Panc1 (cell line): ENCODE results near the gene VPS33B. TPM values are rescaled to one million over a fixed set of nuclear protein-coding genes. Genes with fewer than 3 reads are reported as not detected.
A peak's percentile ranks its signal among the peaks of the same experiment; 100 is the strongest.

Experiments
- ATAC-seq: fragments of 200-7000 bp; cut with Tn5 transposase; 2 replicates; pipeline ENCODE4 v1.9.1; 2020; ENCODE audit warnings: mild to moderate bottlenecking, moderate library complexity
- BruUV-seq: library from RNA; stranded (reverse); fragments of 400-500 nt; replicated peaks from 2 replicates; lab custom pipeline; 2021; lab: Mats Ljungman, UMichigan
- CTCF ChIA-PET: fragments of 300-600 bp; sonication (Branson Sonifier 250); formaldehyde crosslinking; loops from one replicate; lab custom pipeline; 2022; ENCODE audit warnings: antibody characterized with exemption; lab: Charles Lee
- POLR2A ChIA-PET: fragments of 300-600 bp; sonication (Branson Sonifier 250); formaldehyde crosslinking; loops from one replicate; lab custom pipeline; 2022; ENCODE audit warnings: antibody characterized with exemption; lab: Charles Lee
- DNase-seq: peaks from one replicate; pipeline ENCODE4 v3.0.0-alpha.2; 2010; ENCODE audit warnings: low read depth, low spot score
- H3K27ac ChIP-seq: 2 replicates; pipeline ENCODE4 v1.5.1; 2011; ENCODE audit warnings: mild to moderate bottlenecking, low read length, inconsistent platforms
- H3K27me3 ChIP-seq: fragments of 200-500 bp; sonication (Bioruptor generic); 2 replicates; pipeline ENCODE4 v1.6.0; 2014; ENCODE audit warnings: low read length, inconsistent platforms; ENCODE audit not compliant: control insufficient read depth, insufficient read depth
- H3K36me3 ChIP-seq: fragments of 200-500 bp; sonication (Bioruptor generic); 2 replicates; pipeline ENCODE4 v1.5.1; 2014; ENCODE audit warnings: inconsistent platforms, mild to moderate bottlenecking, low read length, moderate library complexity; ENCODE audit not compliant: control insufficient read depth, insufficient read depth
- H3K4me1 ChIP-seq: 2 replicates; pipeline ENCODE4 v1.5.1; 2011; ENCODE audit warnings: inconsistent platforms, mild to moderate bottlenecking, low read length, moderate library complexity; ENCODE audit not compliant: control insufficient read depth, insufficient read depth
- H3K4me3 ChIP-seq, 2 experiments: 2 replicates each; pipeline ENCODE4 v1.5.1; 2011 to 2012; ENCODE audit warnings: low read depth in 2 of 2, low read length in 2 of 2, mild to moderate bottlenecking in 2 of 2, inconsistent platforms in 1 of 2, moderate library complexity in 1 of 2
- H3K9me3 ChIP-seq: fragments of 200-500 bp; sonication (Bioruptor generic); 2 replicates; pipeline ENCODE4 v1.5.1; 2014; ENCODE audit warnings: low read depth, mild to moderate bottlenecking, inconsistent platforms, low read length, moderate library complexity; ENCODE audit not compliant: control insufficient read depth, insufficient read depth
- POLR2AphosphoS5 ChIP-seq: IDR thresholded peaks from 2 replicates; pipeline ENCODE4 v1.6.1; 2012; ENCODE audit warnings: mild to moderate bottlenecking, low read depth, low read length, moderate library complexity
- SIN3A ChIP-seq: IDR thresholded peaks from 2 replicates; pipeline ENCODE4 v1.6.1; 2012; ENCODE audit warnings: low read depth, mild to moderate bottlenecking, low read length, moderate library complexity, borderline replicate concordance; ENCODE audit not compliant: insufficient read depth
- TCF7L2 ChIP-seq: IDR thresholded peaks from 2 replicates; pipeline ENCODE4 v1.6.1; 2011; ENCODE audit warnings: mild to moderate bottlenecking, low read depth, low read length, inconsistent platforms
- in situ Hi-C: cut with HindIII; loops from 2 replicates; pipeline ENCODE4 v1.10.0; 2016; ENCODE audit warnings: low sequenced_read_pairs, low pct_unique_long_range_greater_than_20kb
- intact Hi-C: fragments of 100-400 bp; cut with micrococcal nuclease; formaldehyde crosslinking; loops from one replicate; pipeline ENCODE4 v1.10.0; 2022; ENCODE audit not compliant: unreplicated experiment
- total RNA-seq: library from RNA; stranded (reverse); gene quantifications from one replicate; pipeline ENCODE4 v1.2.1, GENCODE V29; 2021; ENCODE audit not compliant: unreplicated experiment
- TF ChIP-seq, protein P1 (sequence below): fragments of 450-650 bp; IDR thresholded peaks from 2 replicates; pipeline ENCODE4 v1.5.1; 2017; ENCODE audit warnings: mild to moderate bottlenecking
- TF ChIP-seq, protein P2 (sequence below), 2 experiments: IDR thresholded peaks; 2 replicates each; pipeline ENCODE4 v1.6.1; 2011 to 2012; ENCODE audit warnings: low read depth in 2 of 2, control low read depth in 1 of 2, low read length in 1 of 2, mild to moderate bottlenecking in 1 of 2, moderate library complexity in 1 of 2; ENCODE audit not compliant: insufficient read depth in 1 of 2

Gene VPS33B
- total RNA-seq, 1 experiment from 2014 or later: 16.3 TPM

GRCh38 chr15:91068966-91069365, 46.6 kb upstream of the VPS33B start:
- H3K27ac ChIP-seq: no peak overlapping the region
- CTCF ChIA-PET: no interaction called here
- intact Hi-C loops (no loop called here), in situ Hi-C loops (no loop called here)
- H3K4me3 ChIP-seq: no peak overlapping the region
- no peaks in the 10 kb centered on the region for H3K9me3 ChIP-seq
- ATAC-seq (no peak), DNase-seq (no peak)
- BruUV-seq: no TSS peak
- H3K27me3 ChIP-seq: peaks cover 14% of the 10 kb centered on the region
- no peaks in the 10 kb centered on the region for H3K36me3 ChIP-seq
- POLR2A ChIA-PET: no interaction called here
- no peaks in the 10 kb centered on the region for H3K4me1 ChIP-seq
- TF ChIP-seq, protein P1, sequence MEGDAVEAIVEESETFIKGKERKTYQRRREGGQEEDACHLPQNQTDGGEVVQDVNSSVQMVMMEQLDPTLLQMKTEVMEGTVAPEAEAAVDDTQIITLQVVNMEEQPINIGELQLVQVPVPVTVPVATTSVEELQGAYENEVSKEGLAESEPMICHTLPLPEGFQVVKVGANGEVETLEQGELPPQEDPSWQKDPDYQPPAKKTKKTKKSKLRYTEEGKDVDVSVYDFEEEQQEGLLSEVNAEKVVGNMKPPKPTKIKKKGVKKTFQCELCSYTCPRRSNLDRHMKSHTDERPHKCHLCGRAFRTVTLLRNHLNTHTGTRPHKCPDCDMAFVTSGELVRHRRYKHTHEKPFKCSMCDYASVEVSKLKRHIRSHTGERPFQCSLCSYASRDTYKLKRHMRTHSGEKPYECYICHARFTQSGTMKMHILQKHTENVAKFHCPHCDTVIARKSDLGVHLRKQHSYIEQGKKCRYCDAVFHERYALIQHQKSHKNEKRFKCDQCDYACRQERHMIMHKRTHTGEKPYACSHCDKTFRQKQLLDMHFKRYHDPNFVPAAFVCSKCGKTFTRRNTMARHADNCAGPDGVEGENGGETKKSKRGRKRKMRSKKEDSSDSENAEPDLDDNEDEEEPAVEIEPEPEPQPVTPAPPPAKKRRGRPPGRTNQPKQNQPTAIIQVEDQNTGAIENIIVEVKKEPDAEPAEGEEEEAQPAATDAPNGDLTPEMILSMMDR: peak; percentile 33; the same call in 1 of the 2 replicates
- no peak for TF ChIP-seq POLR2AphosphoS5

GRCh38 chr15:91068436-91068835, 46.0 kb upstream of the VPS33B start:
- intact Hi-C loops: no loop called here
- POLR2A ChIA-PET: no interaction called here
- in situ Hi-C loops: no loop called here
- no TSS peak for BruUV-seq
- Histone ChIP-seq H3K9me3 (no peaks in the 10 kb centered on the region), H3K27me3 (peaks cover 14% of the 10 kb centered on the region), H3K4me1 (no peaks in the 10 kb centered on the region), H3K27ac (no peak overlapping the region), H3K36me3 (no peaks in the 10 kb centered on the region), H3K4me3 (no peak overlapping the region)
- DNase-seq (no peak), ATAC-seq (no peak)
- CTCF ChIA-PET: no interaction called here
- TF ChIP-seq, protein P2, sequence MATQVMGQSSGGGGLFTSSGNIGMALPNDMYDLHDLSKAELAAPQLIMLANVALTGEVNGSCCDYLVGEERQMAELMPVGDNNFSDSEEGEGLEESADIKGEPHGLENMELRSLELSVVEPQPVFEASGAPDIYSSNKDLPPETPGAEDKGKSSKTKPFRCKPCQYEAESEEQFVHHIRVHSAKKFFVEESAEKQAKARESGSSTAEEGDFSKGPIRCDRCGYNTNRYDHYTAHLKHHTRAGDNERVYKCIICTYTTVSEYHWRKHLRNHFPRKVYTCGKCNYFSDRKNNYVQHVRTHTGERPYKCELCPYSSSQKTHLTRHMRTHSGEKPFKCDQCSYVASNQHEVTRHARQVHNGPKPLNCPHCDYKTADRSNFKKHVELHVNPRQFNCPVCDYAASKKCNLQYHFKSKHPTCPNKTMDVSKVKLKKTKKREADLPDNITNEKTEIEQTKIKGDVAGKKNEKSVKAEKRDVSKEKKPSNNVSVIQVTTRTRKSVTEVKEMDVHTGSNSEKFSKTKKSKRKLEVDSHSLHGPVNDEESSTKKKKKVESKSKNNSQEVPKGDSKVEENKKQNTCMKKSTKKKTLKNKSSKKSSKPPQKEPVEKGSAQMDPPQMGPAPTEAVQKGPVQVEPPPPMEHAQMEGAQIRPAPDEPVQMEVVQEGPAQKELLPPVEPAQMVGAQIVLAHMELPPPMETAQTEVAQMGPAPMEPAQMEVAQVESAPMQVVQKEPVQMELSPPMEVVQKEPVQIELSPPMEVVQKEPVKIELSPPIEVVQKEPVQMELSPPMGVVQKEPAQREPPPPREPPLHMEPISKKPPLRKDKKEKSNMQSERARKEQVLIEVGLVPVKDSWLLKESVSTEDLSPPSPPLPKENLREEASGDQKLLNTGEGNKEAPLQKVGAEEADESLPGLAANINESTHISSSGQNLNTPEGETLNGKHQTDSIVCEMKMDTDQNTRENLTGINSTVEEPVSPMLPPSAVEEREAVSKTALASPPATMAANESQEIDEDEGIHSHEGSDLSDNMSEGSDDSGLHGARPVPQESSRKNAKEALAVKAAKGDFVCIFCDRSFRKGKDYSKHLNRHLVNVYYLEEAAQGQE (IDR thresholded peaks at IDR 0.05; ENCODE audit: insufficient read depth in 1 of 2, low read depth in 2 of 2, low read length in 1 of 2): no peak
- TF ChIP-seq POLR2AphosphoS5: no peak

DNA sequence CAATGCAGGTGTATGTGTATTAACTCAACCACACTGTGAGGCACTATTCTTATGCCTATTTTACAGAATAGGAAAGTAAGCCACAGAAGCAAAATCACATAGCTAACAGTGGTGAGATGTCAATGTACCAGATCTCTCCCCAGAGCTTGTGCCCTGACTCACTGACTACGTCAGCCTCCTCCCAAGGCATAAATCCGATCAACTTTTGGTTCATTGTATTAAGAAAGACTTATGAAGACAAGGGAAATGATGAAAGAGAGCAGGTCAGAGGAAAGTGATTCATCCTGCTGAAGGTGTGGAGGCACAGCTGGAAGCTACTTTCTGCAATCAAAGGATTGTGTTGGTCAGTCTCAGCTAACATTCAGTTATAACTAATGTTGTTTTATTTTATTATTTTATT, 44.6 kb upstream of the VPS33B start:
- H3K4me1 ChIP-seq: no peaks in the 10 kb centered on the region
- H3K36me3 ChIP-seq: no peaks in the 10 kb centered on the region
- no peaks in the 10 kb centered on the region for H3K9me3 ChIP-seq
- intact Hi-C loops: no loop called here
- no TSS peak for BruUV-seq
- ATAC-seq: no peak
- ChIA-PET POLR2A (no interaction called here), CTCF (no interaction called here)
- DNase-seq: no peak
- no peak overlapping the region for H3K27ac ChIP-seq
- in situ Hi-C loops: no loop called here
- TF ChIP-seq, protein P2 (IDR thresholded peaks at IDR 0.05; ENCODE audit: insufficient read depth in 1 of 2, low read depth in 2 of 2, low read length in 1 of 2): no peak
- TF ChIP-seq, protein P1: no peak
- TF ChIP-seq TCF7L2 (no peak), SIN3A (no peak), POLR2AphosphoS5 (no peak)
- H3K27me3 ChIP-seq: peaks cover 10% of the 10 kb centered on the region
- no peak overlapping the region for H3K4me3 ChIP-seq
